Measurements from ENCODE around the gene ABHD5. TPM values are rescaled to one million over a fixed set of nuclear protein-coding genes. Genes with fewer than 3 reads are reported as not detected.

ABHD5 gene
- polyA plus RNA-seq, 1 donor, result 8.6 TPM

GRCh38 chr3:43755516-43756200, 64.9 kb downstream of the ABHD5 start:
- DNase-seq (ENCODE audit: low read depth), result no peak

- DNase-seq (ENCODE audit: low read depth), result no peak
These were observed 67.1 kb downstream of the ABHD5 start for GRCh38 chr3:43757666-43758321.

- no peak for DNase-seq (ENCODE audit: low read depth)
These were observed 68.0 kb downstream of the ABHD5 start for GRCh38 chr3:43758592-43759225.

GRCh38 chr3:43759297-43759782, 68.6 kb downstream of the ABHD5 start:
- no peak for DNase-seq (ENCODE audit: low read depth)

GRCh38 chr3:43759938-43760337, 69.2 kb downstream of the ABHD5 start:
- DNase-seq (ENCODE audit: low read depth), result no peak

- no peak for DNase-seq (ENCODE audit: low read depth)
These were observed 70.2 kb downstream of the ABHD5 start for GRCh38 chr3:43760938-43761337.

GRCh38 chr3:43762451-43762850, 71.7 kb downstream of the ABHD5 start:
- no peak for DNase-seq (ENCODE audit: low read depth)

- no peak for DNase-seq (ENCODE audit: low read depth)
These were observed 73.3 kb downstream of the ABHD5 start for GRCh38 chr3:43764056-43764455.

- no peak for DNase-seq (ENCODE audit: low read depth)
These were observed 73.7 kb downstream of the ABHD5 start for GRCh38 chr3:43764471-43764870.

GRCh38 chr3:43765521-43765971, 74.8 kb downstream of the ABHD5 start:
- no peak for DNase-seq (ENCODE audit: low read depth)

- no peak for DNase-seq (ENCODE audit: low read depth)
These were observed 76.1 kb downstream of the ABHD5 start for GRCh38 chr3:43766672-43767465.

GRCh38 chr3:43768381-43768973, 77.7 kb downstream of the ABHD5 start:
- DNase-seq (ENCODE audit: low read depth), result no peak

- peak; percentile 64 for DNase-seq (ENCODE audit: low read depth)
These were observed 78.6 kb downstream of the ABHD5 start for GRCh38 chr3:43769097-43769884.

- no peak for DNase-seq (ENCODE audit: low read depth)
These were observed 79.2 kb downstream of the ABHD5 start for GRCh38 chr3:43769885-43770425.

- DNase-seq (ENCODE audit: low read depth), result no peak
These were observed 79.8 kb downstream of the ABHD5 start for GRCh38 chr3:43770426-43771103.

- DNase-seq (ENCODE audit: low read depth), result no peak
These were observed 80.9 kb downstream of the ABHD5 start for GRCh38 chr3:43771610-43772009.

GRCh38 chr3:43773273-43774094, 82.7 kb downstream of the ABHD5 start:
- no peak for DNase-seq (ENCODE audit: low read depth)

- no peak for DNase-seq (ENCODE audit: low read depth)
These were observed 84.1 kb downstream of the ABHD5 start for GRCh38 chr3:43774799-43775198.

GRCh38 chr3:43776101-43776500, 85.4 kb downstream of the ABHD5 start:
- no peak for DNase-seq (ENCODE audit: low read depth)
